B cell (primary cell): Measurements from ENCODE around the gene PTPRN2.

Experiments
- CTCF ChIP-seq: fragments of 200-600 bp; IDR thresholded peaks from one replicate; pipeline ENCODE4 v1.8.0; 2022; ENCODE audit warnings: antibody characterized with exemption, mild to moderate bottlenecking
- EZH2 ChIP-seq: IDR thresholded peaks from 2 replicates; pipeline ENCODE4 v1.6.1; 2012; ENCODE audit warnings: borderline replicate concordance, low read depth, mild to moderate bottlenecking, moderate library complexity, low read length; ENCODE audit not compliant: insufficient read depth, poor library complexity, severe bottlenecking

- TF ChIP-seq CTCF (no peak), EZH2 (no peak)
Observed at GRCh38 chr7:157820796-157821195, 766.8 kb downstream of the PTPRN2 start.
